Activated CD8-positive, alpha-beta memory T cell treated with anti-CD3 and anti-CD28 coated beads, Interleukin-2, amount 50 U/mL, for 48 hours (primary cell): ENCODE data around the gene INO80C.
"Not testable (repeated sequence)": the region's sequence is repeated elsewhere in the genome, so short reads cannot be mapped to it uniquely, and the experiment has no call there.

Experiments
- DNase-seq: peaks from one replicate; pipeline ENCODE4 v3.0.0-alpha.2; 2020

Gene INO80C

GRCh38 chr18:35512761-35513160, 15.0 kb upstream of the INO80C start:
- DNase-seq: no peak

- DNase-seq: no peak
These were observed 14.1 kb upstream of the INO80C start for GRCh38 chr18:35511833-35512232.

DNA sequence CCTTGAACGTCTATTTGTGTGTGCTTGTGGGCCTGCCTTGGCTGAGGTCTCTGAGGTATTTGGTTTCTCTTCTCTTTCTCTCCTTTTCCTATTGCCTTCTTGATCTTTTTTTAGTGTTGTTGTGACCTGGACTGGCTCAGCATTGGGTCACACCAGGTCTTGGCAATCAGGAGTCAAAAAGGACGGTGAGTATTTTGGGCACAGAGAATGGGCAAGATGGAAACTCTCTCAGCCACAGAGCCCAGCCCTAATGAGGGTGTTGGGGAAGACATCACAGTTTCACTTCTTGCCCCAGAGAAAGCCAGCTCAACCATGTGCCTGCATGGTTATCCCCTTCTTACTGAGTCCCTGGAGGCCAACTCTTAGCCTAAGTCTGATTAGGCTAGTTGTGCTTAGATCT, 13.7 kb upstream of the INO80C start:
- no peak for DNase-seq

DNA sequence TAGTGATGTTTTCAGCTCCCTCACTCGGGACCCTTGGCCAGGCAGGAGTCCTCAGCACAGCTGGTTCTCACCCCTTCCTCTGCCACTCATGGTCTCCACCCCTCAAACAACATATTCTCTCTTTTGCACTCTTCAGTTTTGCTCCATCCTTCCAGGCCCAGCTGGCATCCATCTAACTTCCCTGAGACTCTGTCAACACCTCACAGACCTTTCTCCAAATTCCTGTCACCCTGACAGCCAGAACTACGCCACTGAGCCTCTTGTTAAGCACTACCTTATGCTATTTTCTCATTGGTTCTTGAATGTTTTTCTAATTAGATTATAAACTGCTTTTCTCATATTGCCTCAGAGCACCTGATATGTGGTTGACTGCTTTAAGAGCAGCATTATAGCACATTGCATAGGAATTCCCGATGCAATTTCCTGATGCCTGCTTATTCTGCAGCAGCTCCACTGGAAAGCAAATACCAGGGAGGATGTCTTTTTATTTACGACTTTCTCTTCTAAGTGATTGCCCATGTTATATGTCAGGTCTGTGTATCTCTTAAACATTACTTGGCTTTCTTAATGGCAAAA, 12.4 kb upstream of the INO80C start:
- DNase-seq: no peak

- no peak for DNase-seq
These were observed 11.1 kb upstream of the INO80C start for GRCh38 chr18:35508746-35509338.

GRCh38 chr18:35508030-35508429, 10.3 kb upstream of the INO80C start:
- no peak for DNase-seq

- no peak for DNase-seq
These were observed 9.9 kb upstream of the INO80C start for GRCh38 chr18:35507623-35508022.

- DNase-seq: no peak
These were observed 9.4 kb upstream of the INO80C start for GRCh38 chr18:35507192-35507591.

DNA sequence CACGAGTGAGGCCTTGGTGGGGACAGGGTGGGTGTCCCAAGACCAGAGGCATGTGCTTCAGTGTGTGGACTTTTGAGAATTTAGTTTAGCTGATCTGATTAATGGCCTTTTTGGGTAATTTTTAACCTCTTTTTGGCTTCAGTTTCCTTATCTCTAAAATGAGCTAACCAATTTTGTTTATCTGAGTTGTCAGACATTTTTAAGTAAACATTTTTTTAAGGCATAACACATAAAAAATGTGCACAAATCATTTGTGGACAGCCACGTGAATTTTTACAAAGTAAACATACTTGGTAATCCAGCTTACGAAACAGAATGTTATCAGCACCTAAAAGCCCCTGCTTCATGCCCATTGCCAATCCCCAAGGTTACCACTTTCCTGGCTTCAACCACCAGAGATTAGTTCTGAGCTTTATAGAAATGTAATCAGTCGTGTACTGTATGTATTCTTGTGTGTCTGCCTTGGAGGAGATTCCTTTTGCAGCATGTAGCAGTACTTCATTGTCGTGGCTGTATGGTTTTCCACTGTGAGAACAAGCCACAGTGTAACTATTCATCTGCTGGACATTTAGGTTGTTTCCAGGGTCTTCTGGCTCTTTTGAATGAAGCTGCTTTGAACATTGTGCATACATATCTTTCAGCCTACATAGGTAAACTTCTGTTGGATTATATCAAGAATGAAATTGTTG, 8.4 kb upstream of the INO80C start:
- no peak for DNase-seq

DNA sequence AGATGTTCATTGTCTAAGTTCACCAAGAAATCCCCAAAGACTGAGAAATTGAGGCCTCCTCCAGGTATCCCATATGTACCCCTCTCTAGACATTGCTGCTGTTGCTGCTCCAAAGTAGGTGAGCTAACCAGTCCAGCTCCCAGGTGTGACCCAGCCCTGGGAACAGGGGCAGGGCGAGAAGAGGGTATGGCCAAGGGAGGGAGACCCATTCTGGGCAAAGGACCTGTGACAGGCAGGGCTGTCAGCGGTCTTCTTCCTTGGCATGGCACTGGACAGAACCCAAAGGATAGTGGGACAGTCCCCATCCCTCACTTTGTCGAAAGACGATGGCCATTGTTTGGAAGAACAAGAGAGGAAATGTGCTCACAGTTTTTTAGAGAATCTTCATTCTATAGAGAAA, 7.2 kb upstream of the INO80C start:
- no peak for DNase-seq

DNA sequence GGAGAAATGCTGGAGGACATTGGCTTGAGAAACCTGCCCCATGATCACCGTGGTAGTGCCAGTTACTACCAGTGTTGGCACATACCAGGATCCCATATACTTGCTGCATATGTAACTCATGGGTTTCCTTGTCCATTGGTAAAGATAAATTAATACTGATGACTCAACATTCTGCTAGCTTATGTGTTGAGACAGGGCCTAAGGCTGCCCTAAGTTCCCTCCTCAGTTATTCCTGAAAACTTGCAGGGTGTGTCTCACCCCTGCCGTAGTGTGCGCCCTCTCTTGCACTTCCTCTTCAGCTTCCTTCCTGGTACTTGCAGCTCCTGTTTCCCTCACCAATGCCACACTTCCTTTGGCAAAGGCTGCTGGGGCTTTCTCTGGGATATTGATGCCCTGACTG, 4.3 kb upstream of the INO80C start:
- no peak for DNase-seq

DNA sequence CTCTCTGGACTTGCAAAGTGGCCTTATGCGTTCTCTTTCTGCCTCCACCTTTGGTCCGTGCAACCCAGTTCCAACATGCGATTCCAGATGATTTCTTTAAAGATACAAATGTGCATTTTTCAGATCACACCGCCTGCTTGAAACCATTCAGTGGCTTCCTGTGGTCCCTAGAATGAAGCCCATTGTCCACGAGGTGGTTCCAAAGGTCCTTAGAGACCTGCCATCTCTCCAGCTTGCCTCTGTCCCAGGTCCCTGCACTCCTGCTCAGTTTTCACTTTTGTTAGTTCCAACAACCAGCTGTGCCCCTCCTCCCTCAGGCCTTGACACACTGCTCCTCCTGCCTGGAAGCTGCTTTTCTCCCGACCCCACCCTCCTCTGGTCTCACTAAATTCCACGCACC, 3.6 kb upstream of the INO80C start:
- DNase-seq: no peak

GRCh38 chr18:35500113-35500512, 2.4 kb upstream of the INO80C start:
- no peak for DNase-seq

- DNase-seq: no peak
These were observed 762 bp downstream of the INO80C start for GRCh38 chr18:35497027-35497369.

GRCh38 chr18:35495536-35496314, 2.0 kb downstream of the INO80C start:
- no peak for DNase-seq

GRCh38 chr18:35494251-35495220, 3.2 kb downstream of the INO80C start:
- DNase-seq: no peak

DNA sequence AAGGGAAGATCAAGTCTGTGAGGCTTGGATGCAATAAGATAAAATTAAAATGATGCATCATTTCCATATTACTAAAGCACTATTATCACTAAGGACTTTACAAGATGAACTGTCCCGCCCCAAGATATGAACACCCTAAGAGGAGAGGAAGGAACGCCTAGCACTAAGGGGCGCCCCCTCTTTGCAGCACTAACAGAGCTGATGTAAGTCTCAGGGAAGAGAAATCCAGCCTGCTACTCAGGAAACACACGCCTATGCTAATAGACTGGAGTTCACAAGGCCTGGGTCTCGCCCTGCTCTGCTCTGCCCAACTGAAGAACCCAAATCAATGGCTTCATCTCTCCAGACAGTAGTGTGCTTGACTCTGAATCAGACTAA, 6.1 kb downstream of the INO80C start:
- no peak for DNase-seq

DNA sequence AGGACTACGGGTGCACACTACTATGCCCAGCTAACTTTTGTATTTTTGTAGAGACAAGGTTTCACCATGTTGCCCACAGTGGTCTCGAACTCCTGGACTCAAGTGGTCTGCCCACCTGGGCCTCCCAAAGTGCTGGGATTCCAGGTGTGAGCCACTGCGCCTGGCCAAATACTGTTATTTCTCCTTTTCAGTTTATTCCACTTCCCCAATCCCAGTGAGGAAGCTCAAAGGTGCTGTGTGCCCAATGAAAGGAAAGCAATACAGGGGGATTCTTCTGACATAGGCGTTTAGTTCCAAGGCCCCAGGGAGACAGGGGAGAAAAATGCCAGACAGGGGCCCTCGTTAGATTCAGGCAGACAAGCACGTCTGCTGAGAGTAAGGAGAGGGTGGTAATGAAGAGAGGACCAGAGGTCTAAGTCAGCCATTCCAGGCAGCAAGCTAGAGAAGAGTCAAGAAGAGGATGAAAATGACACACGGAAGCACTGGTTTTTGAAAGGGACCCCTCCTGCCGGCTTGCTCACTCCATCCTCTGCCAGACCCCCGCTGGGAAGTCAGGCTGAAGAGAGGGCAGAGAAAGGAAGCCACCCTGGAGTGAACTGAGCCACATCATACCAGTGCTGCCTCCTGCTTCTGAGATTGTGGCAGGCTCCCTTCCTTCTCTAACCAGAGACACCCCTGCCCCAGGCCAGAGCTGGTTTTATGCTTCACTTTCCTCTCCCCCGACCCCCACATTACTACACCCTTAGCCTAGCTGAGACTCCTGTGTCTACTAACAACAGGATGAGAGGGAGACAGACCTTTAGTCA, 6.7 kb downstream of the INO80C start:
- no peak for DNase-seq

- no peak for DNase-seq
These were observed 7.8 kb downstream of the INO80C start for GRCh38 chr18:35489913-35490490.

- not testable (repeated sequence) for DNase-seq
These were observed 8.5 kb downstream of the INO80C start for GRCh38 chr18:35489281-35489680.

GRCh38 chr18:35488396-35488795, 9.4 kb downstream of the INO80C start:
- not testable (repeated sequence) for DNase-seq
